RWPE1 (cell line): Measurements from ENCODE around the gene USH1C.
A peak's percentile ranks its signal among the peaks of the same experiment; 100 is the strongest.

Experiments
- CTCF ChIA-PET: fragments of 350-600 bp; sonication (Branson Sonifier 250); formaldehyde crosslinking; extraction: SDS; loops from one replicate; lab custom pipeline; 2021; lab: Yijun Ruan, JAX
- POLR2A ChIA-PET: fragments of 400-600 bp; formaldehyde crosslinking; extraction: SDS; loops from one replicate; lab custom pipeline; 2020; ENCODE audit warnings: antibody characterized with exemption; ENCODE audit not compliant: low non-redundant PET; lab: Yijun Ruan, JAX
- DNase-seq: peaks from one replicate; pipeline ENCODE4 v3.0.0; 2012; ENCODE audit warnings: low spot score
- H3K27ac ChIP-seq: fragments of 450-650 bp; 2 replicates; pipeline ENCODE4 v1.5.1; 2017
- CTCF ChIP-seq: fragments of 450-650 bp; conservative IDR thresholded peaks from 2 replicates; pipeline ENCODE4 v1.5.1; 2017; ENCODE audit warnings: low read depth, mild to moderate bottlenecking

The USH1C gene

GRCh38 chr11:17563231-17563646 lies 19.0 kb upstream of the USH1C start:
- peak; percentile 10 for DNase-seq
- CTCF ChIA-PET: no interaction called here
- TF ChIP-seq CTCF: no peak
- no peak overlapping the region for H3K27ac ChIP-seq
- POLR2A ChIA-PET: no interaction called here

GRCh38 chr11:17561526-17561925 lies 17.3 kb upstream of the USH1C start:
- ChIA-PET POLR2A (no interaction called here), CTCF (no interaction called here)
- no peak for DNase-seq
- H3K27ac ChIP-seq: no peak overlapping the region
- TF ChIP-seq CTCF: no peak

GRCh38 chr11:17561111-17561415 lies 16.8 kb upstream of the USH1C start:
- H3K27ac ChIP-seq: no peak overlapping the region
- TF ChIP-seq CTCF: no peak
- POLR2A ChIA-PET: no interaction called here
- CTCF ChIA-PET: no interaction called here
- DNase-seq: no peak

GRCh38 chr11:17560281-17561110 lies 16.3 kb upstream of the USH1C start:
- DNase-seq: no peak

GRCh38 chr11:17559341-17560087 lies 15.3 kb upstream of the USH1C start:
- CTCF ChIA-PET: no interaction called here

More at GRCh38 chr11:17560281-17561110, 16.3 kb upstream of the USH1C start:
- CTCF ChIA-PET: no interaction called here
- H3K27ac ChIP-seq: no peak overlapping the region
- POLR2A ChIA-PET: no interaction called here
- no peak for TF ChIP-seq CTCF

More at GRCh38 chr11:17559341-17560087, 15.3 kb upstream of the USH1C start:
- no peak for DNase-seq
- no peak overlapping the region for H3K27ac ChIP-seq
- no peak for TF ChIP-seq CTCF
- POLR2A ChIA-PET: no interaction called here
